Measurements from ENCODE around the gene EMILIN1. TPM values are rescaled to one million over a fixed set of nuclear protein-coding genes. Genes with fewer than 3 reads are reported as not detected.

The EMILIN1 gene
- total RNA-seq, 1 experiment from 2014 or later, result 31.0 TPM

DNA sequence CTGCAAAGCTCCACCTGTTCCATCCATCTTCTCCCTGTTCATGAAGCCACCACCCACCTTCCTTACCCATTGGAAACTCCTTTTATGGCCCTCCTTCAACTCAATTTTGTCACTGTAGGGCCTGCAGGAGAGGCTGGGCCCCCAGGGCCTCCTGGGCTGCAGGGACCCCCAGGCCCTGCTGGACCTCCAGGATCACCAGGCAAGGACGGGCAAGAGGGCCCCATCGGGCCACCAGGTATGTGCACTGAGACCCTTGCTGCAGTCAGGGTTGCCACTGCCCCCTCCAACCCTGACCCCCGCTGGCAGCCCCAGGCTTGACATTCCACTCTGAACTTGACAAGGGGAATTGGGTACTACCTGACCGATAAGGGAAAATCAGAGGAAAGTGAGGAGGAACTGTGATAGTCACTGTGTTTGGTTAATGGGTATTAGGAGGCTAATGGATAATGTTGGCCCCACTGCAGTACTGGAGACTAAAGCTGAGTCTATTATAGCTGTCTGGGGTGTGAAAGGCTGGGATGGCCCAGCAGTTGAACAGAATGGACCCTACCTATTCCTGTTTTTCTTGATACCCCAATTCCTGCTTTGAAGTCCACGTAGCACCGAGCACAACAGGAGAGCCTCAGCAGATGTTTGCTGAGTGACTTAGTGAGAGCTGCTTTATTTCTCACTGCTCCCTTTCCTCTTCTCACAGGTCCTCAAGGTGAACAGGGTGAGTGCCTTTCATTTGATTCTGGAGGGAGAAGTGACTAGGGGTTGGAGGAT, 6.1 kb downstream of the EMILIN1 start:
- Histone ChIP-seq H3K4me3 (ENCODE audit: low read depth, low read length, poor library complexity, severe bottlenecking) (no peak overlapping the region), H3K36me3 (ENCODE audit: insufficient read depth, low read length, poor library complexity, severe bottlenecking) (no peaks in the 10 kb centered on the region), H3K27ac (ENCODE audit: low read depth, low read length, poor library complexity, severe bottlenecking) (no peak overlapping the region), H3K9me3 (ENCODE audit: low read depth, low read length, poor library complexity, severe bottlenecking) (no peaks in the 10 kb centered on the region), H3K27me3 (replicated peaks; ENCODE audit: insufficient read depth, low read depth, low read length, poor library complexity) (no peaks in the 10 kb centered on the region), H3K4me1 (ENCODE audit: insufficient read depth, low read length, poor library complexity, severe bottlenecking) (peaks cover 20% of the 10 kb centered on the region)
- ChIA-PET CTCF (no interaction called here), POLR2A (ENCODE audit: low non-redundant PET) (no interaction called here)
- DNase-seq (ENCODE audit: low spot score), result no peak
- intact Hi-C loops (cut with micrococcal nuclease; ENCODE audit: unreplicated experiment), result no loop called here
- no TSS peak for BruUV-seq (replicated peaks)
- TF ChIP-seq, protein P1, sequence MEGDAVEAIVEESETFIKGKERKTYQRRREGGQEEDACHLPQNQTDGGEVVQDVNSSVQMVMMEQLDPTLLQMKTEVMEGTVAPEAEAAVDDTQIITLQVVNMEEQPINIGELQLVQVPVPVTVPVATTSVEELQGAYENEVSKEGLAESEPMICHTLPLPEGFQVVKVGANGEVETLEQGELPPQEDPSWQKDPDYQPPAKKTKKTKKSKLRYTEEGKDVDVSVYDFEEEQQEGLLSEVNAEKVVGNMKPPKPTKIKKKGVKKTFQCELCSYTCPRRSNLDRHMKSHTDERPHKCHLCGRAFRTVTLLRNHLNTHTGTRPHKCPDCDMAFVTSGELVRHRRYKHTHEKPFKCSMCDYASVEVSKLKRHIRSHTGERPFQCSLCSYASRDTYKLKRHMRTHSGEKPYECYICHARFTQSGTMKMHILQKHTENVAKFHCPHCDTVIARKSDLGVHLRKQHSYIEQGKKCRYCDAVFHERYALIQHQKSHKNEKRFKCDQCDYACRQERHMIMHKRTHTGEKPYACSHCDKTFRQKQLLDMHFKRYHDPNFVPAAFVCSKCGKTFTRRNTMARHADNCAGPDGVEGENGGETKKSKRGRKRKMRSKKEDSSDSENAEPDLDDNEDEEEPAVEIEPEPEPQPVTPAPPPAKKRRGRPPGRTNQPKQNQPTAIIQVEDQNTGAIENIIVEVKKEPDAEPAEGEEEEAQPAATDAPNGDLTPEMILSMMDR (conservative IDR thresholded peaks at IDR 0.05; ENCODE audit: low read depth, low read length), result no peak
- no peak for TF ChIP-seq EZH2 (IDR thresholded peaks at IDR 0.05; ENCODE audit: borderline replicate concordance, low read depth, low read length, poor library complexity, severe bottlenecking)

DNA sequence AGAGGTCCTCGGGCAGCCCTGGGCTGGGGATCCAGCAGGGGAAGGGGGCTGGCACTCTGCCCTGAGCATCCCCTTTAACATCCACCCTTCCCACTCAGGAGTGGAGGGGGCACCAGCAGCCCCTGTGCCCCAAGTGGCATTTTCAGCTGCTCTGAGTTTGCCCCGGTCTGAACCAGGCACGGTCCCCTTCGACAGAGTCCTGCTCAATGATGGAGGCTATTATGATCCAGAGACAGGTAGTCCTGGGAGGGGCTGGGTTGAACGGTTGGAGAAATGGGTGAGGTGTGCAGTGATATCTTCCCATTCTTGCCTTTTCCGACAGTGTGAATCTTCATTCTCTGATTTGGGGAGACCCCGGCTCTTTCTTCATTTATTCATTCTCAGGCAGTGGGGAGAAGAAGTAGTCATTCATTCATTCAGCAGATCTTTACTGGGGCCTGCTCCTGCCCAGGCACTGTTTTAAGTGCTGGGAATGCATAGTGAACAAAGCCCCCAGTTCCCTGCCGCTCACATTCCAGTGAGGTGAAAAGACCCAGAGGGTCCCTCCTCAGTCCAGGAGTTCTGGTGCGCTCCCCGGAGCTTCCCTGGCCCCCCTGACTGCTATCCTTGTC, 6.8 kb downstream of the EMILIN1 start:
- CTCF ChIA-PET, result no interaction called here
- Histone ChIP-seq H3K36me3 (ENCODE audit: insufficient read depth, low read length, poor library complexity, severe bottlenecking) (no peaks in the 10 kb centered on the region), H3K4me3 (ENCODE audit: low read depth, low read length, poor library complexity, severe bottlenecking) (peak overlapping the region; percentile 59), H3K9me3 (ENCODE audit: low read depth, low read length, poor library complexity, severe bottlenecking) (no peaks in the 10 kb centered on the region), H3K27ac (ENCODE audit: low read depth, low read length, poor library complexity, severe bottlenecking) (peak overlapping the region; percentile 86), H3K27me3 (replicated peaks; ENCODE audit: insufficient read depth, low read depth, low read length, poor library complexity) (no peaks in the 10 kb centered on the region), H3K4me1 (ENCODE audit: insufficient read depth, low read length, poor library complexity, severe bottlenecking) (peaks cover 20% of the 10 kb centered on the region)
- BruUV-seq (replicated peaks), result TSS peak; percentile 40
- POLR2A ChIA-PET (ENCODE audit: low non-redundant PET), result no interaction called here
- no peak for TF ChIP-seq EZH2 (IDR thresholded peaks at IDR 0.05; ENCODE audit: borderline replicate concordance, low read depth, low read length, poor library complexity, severe bottlenecking)
- TF ChIP-seq, protein P1 (conservative IDR thresholded peaks at IDR 0.05; ENCODE audit: low read depth, low read length), result no peak
- intact Hi-C loops (cut with micrococcal nuclease; ENCODE audit: unreplicated experiment), result no loop called here
- no peak for DNase-seq (ENCODE audit: low spot score)

DNA sequence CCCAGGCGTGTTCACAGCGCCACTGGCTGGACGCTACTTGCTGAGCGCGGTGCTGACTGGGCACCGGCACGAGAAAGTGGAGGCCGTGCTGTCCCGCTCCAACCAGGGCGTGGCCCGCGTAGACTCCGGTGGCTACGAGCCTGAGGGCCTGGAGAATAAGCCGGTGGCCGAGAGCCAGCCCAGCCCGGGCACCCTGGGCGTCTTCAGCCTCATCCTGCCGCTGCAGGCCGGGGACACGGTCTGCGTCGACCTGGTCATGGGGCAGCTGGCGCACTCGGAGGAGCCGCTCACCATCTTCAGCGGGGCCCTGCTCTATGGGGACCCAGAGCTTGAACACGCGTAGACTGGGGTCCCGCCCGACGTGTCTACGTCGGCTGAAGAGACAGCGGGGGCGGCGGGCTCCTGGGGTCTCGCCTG, 7.3 kb downstream of the EMILIN1 start:
- no peaks in the 10 kb centered on the region for H3K36me3 ChIP-seq (ENCODE audit: insufficient read depth, low read length, poor library complexity, severe bottlenecking)
- peak overlapping the region; percentile 59 for H3K4me3 ChIP-seq (ENCODE audit: low read depth, low read length, poor library complexity, severe bottlenecking)
- ChIA-PET POLR2A (ENCODE audit: low non-redundant PET) (no interaction called here), CTCF (no interaction called here)
- TF ChIP-seq EZH2 (IDR thresholded peaks at IDR 0.05; ENCODE audit: borderline replicate concordance, low read depth, low read length, poor library complexity, severe bottlenecking), result no peak
- TF ChIP-seq, protein P1 (conservative IDR thresholded peaks at IDR 0.05; ENCODE audit: low read depth, low read length), result no peak
- no TSS peak for BruUV-seq (replicated peaks)
- intact Hi-C loops (cut with micrococcal nuclease; ENCODE audit: unreplicated experiment), result no loop called here
- peaks cover 17% of the 10 kb centered on the region for H3K4me1 ChIP-seq (ENCODE audit: insufficient read depth, low read length, poor library complexity, severe bottlenecking)
- no peak for DNase-seq (ENCODE audit: low spot score)
- no peaks in the 10 kb centered on the region for H3K27me3 ChIP-seq (replicated peaks; ENCODE audit: insufficient read depth, low read depth, low read length, poor library complexity)
- no peaks in the 10 kb centered on the region for H3K9me3 ChIP-seq (ENCODE audit: low read depth, low read length, poor library complexity, severe bottlenecking)
- H3K27ac ChIP-seq (ENCODE audit: low read depth, low read length, poor library complexity, severe bottlenecking), result peak overlapping the region; percentile 86
